Calu3 (cell line): ENCODE results near the gene TGFBR2. TPM values are rescaled to one million over a fixed set of nuclear protein-coding genes. Genes with fewer than 3 reads are reported as not detected.

Source experiments
- BruUV-seq: library from RNA; stranded (reverse); fragments of 400-500 nt; replicated peaks from 2 replicates; lab custom pipeline; 2021; lab: Mats Ljungman, UMichigan
- CTCF ChIA-PET: fragments of 300-600 bp; sonication (Branson Sonifier 250); formaldehyde crosslinking; loops from one replicate; lab custom pipeline; 2022; ENCODE audit warnings: antibody characterized with exemption; lab: Charles Lee
- DNase-seq: peaks from one replicate; pipeline ENCODE4 v3.0.0; 2022
- H3K27ac Mint-ChIP-seq: one replicate; pipeline ENCODE4 v1.8.0; 2022; ENCODE audit warnings: mixed read lengths; ENCODE audit not compliant: unreplicated experiment
- H3K27me3 Mint-ChIP-seq: one replicate; pipeline ENCODE4 v1.8.0; 2022; ENCODE audit warnings: mixed read lengths; ENCODE audit not compliant: unreplicated experiment
- H3K36me3 Mint-ChIP-seq: one replicate; pipeline ENCODE4 v1.8.0; 2022; ENCODE audit warnings: mild to moderate bottlenecking, moderate library complexity, mixed read lengths; ENCODE audit not compliant: insufficient read depth, unreplicated experiment
- H3K4me1 Mint-ChIP-seq: one replicate; pipeline ENCODE4 v1.8.0; 2022; ENCODE audit warnings: mild to moderate bottlenecking, low read depth, mixed read lengths; ENCODE audit not compliant: unreplicated experiment
- H3K4me3 Mint-ChIP-seq: one replicate; pipeline ENCODE4 v1.8.0; 2022; ENCODE audit warnings: mild to moderate bottlenecking, low read depth, moderate library complexity, mixed read lengths; ENCODE audit not compliant: unreplicated experiment
- H3K9me3 Mint-ChIP-seq: one replicate; pipeline ENCODE4 v1.8.0; 2022; ENCODE audit warnings: low read depth, mixed read lengths; ENCODE audit not compliant: unreplicated experiment
- CTCF ChIP-seq: fragments of 200-600 bp; IDR thresholded peaks from one replicate; pipeline ENCODE4 v1.8.0; 2022; ENCODE audit warnings: antibody characterized with exemption; ENCODE audit not compliant: unreplicated experiment
- intact Hi-C: fragments of 100-400 bp; cut with micrococcal nuclease; formaldehyde crosslinking; loops from one replicate; pipeline ENCODE4 v1.10.0; 2022; ENCODE audit not compliant: unreplicated experiment
- total RNA-seq: library from RNA; stranded (reverse); gene quantifications from 2 replicates; pipeline ENCODE4 v1.2.3, GENCODE V29; 2022

The TGFBR2 gene
- total RNA-seq, 1 experiment from 2014 or later = 105 TPM

- Mint-ChIP-seq H3K27me3 (no peaks in the 10 kb centered on the region), H3K4me3 (no peak overlapping the region), H3K4me1 (peaks cover 49% of the 10 kb centered on the region), H3K36me3 (peaks cover 28% of the 10 kb centered on the region), H3K27ac (no peak overlapping the region), H3K9me3 (no peaks in the 10 kb centered on the region)
- CTCF ChIA-PET = no interaction called here
- BruUV-seq = no TSS peak
- no peak for TF ChIP-seq CTCF
- DNase-seq = no peak
- intact Hi-C loops = loop anchor here (5.0 kb wide), 1 partner anchor 79 kb away; the partner anchor contains the start of gene TGFBR2
Measured at GRCh38 chr3:30686799-30687198, 80.4 kb downstream of the TGFBR2 start.

- intact Hi-C loops = loop anchor here (5.0 kb wide), 1 partner anchor 81 kb away; the partner anchor contains the start of gene TGFBR2
- no peak for TF ChIP-seq CTCF
- no TSS peak for BruUV-seq
- CTCF ChIA-PET = interaction anchor here (0.9 to 1.8 kb wide), 4 partner anchors 9 to 369 kb away, joined by 3 to 7 read pairs (median 4); partner anchors contain the start of gene TGFBR2
- DNase-seq = no peak
- Mint-ChIP-seq H3K4me3 (no peak overlapping the region), H3K27ac (peak overlapping the region; percentile 63), H3K36me3 (peaks cover 34% of the 10 kb centered on the region), H3K4me1 (peaks cover 56% of the 10 kb centered on the region), H3K27me3 (no peaks in the 10 kb centered on the region), H3K9me3 (no peaks in the 10 kb centered on the region)
Measured at GRCh38 chr3:30687930-30688570, 81.6 kb downstream of the TGFBR2 start.

- BruUV-seq = no TSS peak
Measured at GRCh38 chr3:30688776-30689641, 82.6 kb downstream of the TGFBR2 start.

More at GRCh38 chr3:30688776-30689641, 82.6 kb downstream of the TGFBR2 start:
- Mint-ChIP-seq H3K36me3 (peaks cover 34% of the 10 kb centered on the region), H3K4me3 (no peak overlapping the region), H3K9me3 (no peaks in the 10 kb centered on the region), H3K27ac (peak overlapping the region; percentile 68), H3K4me1 (peaks cover 60% of the 10 kb centered on the region), H3K27me3 (no peaks in the 10 kb centered on the region)
- DNase-seq = peak; percentile 40
- intact Hi-C loops = loop anchor here (5.0 kb wide), 1 partner anchor 82 kb away; the partner anchor contains the start of gene TGFBR2
- no peak for TF ChIP-seq CTCF
- CTCF ChIA-PET = interaction anchor here (0.5 to 1.8 kb wide), 5 partner anchors 10 to 370 kb away, joined by 3 to 7 read pairs (median 4); partner anchors contain the start of gene TGFBR2
